ENCODE measurements around the gene AGPAT2.
"Not testable (repeated sequence)": the region's sequence is repeated elsewhere in the genome, so short reads cannot be mapped to it uniquely, and the experiment has no call there.

Gene AGPAT2

GRCh38 chr9:136643596-136644342 is 43.5 kb downstream of the AGPAT2 start:
- DNase-seq, result no peak

- DNase-seq, result no peak
Observed at GRCh38 chr9:136642439-136642921, 44.8 kb downstream of the AGPAT2 start.

- DNase-seq, result no peak
Observed at GRCh38 chr9:136640171-136641111, 46.8 kb downstream of the AGPAT2 start.

- no peak for DNase-seq
Observed at GRCh38 chr9:136634904-136635303, 52.4 kb downstream of the AGPAT2 start.

GRCh38 chr9:136632491-136633106 is 54.7 kb downstream of the AGPAT2 start:
- DNase-seq, result not testable (repeated sequence)

- not testable (repeated sequence) for DNase-seq
Observed at GRCh38 chr9:136632072-136632471, 55.2 kb downstream of the AGPAT2 start.

GRCh38 chr9:136631038-136632000 is 55.9 kb downstream of the AGPAT2 start:
- peak in 1 of 2 donors; percentile 50 for DNase-seq

GRCh38 chr9:136630662-136630992 is 56.6 kb downstream of the AGPAT2 start:
- DNase-seq, result no peak

- no peak for DNase-seq
Observed at GRCh38 chr9:136629879-136630661, 57.2 kb downstream of the AGPAT2 start.

- DNase-seq, result no peak
Observed at GRCh38 chr9:136629001-136629878, 58.0 kb downstream of the AGPAT2 start.

GRCh38 chr9:136628268-136628667 is 59.0 kb downstream of the AGPAT2 start:
- no peak for DNase-seq

GRCh38 chr9:136627703-136628102 is 59.6 kb downstream of the AGPAT2 start:
- DNase-seq, result no peak

- DNase-seq, result no peak
Observed at GRCh38 chr9:136626740-136627642, 60.3 kb downstream of the AGPAT2 start.

- DNase-seq, result no peak
Observed at GRCh38 chr9:136626066-136626725, 61.1 kb downstream of the AGPAT2 start.

- DNase-seq, result peak; percentile 34 to 63
Observed at GRCh38 chr9:136625101-136626065, 61.9 kb downstream of the AGPAT2 start.

- no peak for DNase-seq
Observed at GRCh38 chr9:136624184-136624951, 62.9 kb downstream of the AGPAT2 start.

GRCh38 chr9:136623842-136624183 is 63.4 kb downstream of the AGPAT2 start:
- DNase-seq, result no peak
